ENCODE measurements around the gene CATSPER2.
"Not testable (repeated sequence)": the region's sequence is repeated elsewhere in the genome, so short reads cannot be mapped to it uniquely, and the experiment has no call there.

Gene CATSPER2

GRCh38 chr15:43625106-43625505 lies 23.5 kb downstream of the CATSPER2 start:
- Histone ChIP-seq H3K27ac (ENCODE audit: low read depth, low read length) (no peak overlapping the region), H3K27me3 (ENCODE audit: control insufficient read depth, insufficient read depth, low read length) (no peaks in the 10 kb centered on the region), H3K4me3 (ENCODE audit: low read length) (no peak overlapping the region), H3K36me3 (ENCODE audit: control insufficient read depth, insufficient read depth, low read length) (no peaks in the 10 kb centered on the region), H3K4me1 (ENCODE audit: control insufficient read depth, insufficient read depth, low read length) (no peaks in the 10 kb centered on the region), H3K9ac (ENCODE audit: low read length) (no peak overlapping the region)

- not testable (repeated sequence) for H3K4me3 ChIP-seq (ENCODE audit: low read length); H3K27ac ChIP-seq (ENCODE audit: low read depth, low read length); H3K27me3 ChIP-seq (ENCODE audit: control insufficient read depth, insufficient read depth, low read length); H3K36me3 ChIP-seq (ENCODE audit: control insufficient read depth, insufficient read depth, low read length); H3K9ac ChIP-seq (ENCODE audit: low read length); H3K4me1 ChIP-seq (ENCODE audit: control insufficient read depth, insufficient read depth, low read length)
Measured at GRCh38 chr15:43622068-43622799, 26.4 kb downstream of the CATSPER2 start.

DNA sequence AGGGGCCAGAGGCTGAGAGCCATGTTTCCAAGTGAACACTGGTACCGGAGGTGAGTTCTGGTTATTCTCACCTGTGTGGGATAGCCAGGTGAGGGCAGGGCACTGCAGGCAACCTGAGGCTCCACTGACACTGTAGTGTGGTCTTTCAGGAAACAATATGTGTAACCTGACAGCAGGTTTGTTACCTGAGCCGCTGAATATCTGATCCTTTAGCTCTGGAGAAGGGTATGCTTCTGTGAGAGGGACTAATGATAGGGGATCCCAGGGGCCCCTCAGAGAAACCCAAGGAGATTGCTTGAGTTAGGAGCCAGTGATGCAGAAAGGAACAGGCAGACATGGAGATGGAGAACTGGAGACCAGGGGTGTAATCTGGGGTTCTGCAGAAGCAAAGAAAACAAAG lies 29.9 kb downstream of the CATSPER2 start, which contains the start of gene STRC:
STRC (minus strand) TSS at position 101 of the 400 bp plus-strand sequence; CDS start at position 23, 78 bp downstream.
- not testable (repeated sequence) for H3K4me3 ChIP-seq (ENCODE audit: low read length); H3K4me1 ChIP-seq (ENCODE audit: control insufficient read depth, insufficient read depth, low read length); H3K27me3 ChIP-seq (ENCODE audit: control insufficient read depth, insufficient read depth, low read length); H3K36me3 ChIP-seq (ENCODE audit: control insufficient read depth, insufficient read depth, low read length); H3K9ac ChIP-seq (ENCODE audit: low read length); H3K27ac ChIP-seq (ENCODE audit: low read depth, low read length)

DNA sequence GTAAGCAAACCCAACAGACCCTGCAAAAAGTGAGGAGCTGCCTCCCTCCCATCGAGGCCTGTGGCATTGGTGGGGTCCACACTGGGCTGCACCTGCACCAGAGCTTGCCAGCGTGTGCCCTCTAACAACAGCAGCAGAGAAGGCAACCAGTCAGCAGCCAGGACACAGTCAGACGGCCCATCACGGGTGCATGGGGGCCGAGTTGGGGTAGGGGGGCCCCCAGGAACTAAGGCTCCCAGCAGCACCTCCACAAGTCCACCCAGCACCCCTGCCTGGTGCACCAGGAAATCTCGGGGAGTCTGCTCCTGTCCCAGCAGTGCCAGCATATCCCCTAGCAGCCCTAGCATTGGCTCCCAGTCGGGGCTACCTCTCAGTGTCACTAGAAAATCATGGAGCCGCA lies 30.9 kb downstream of the CATSPER2 start:
- not testable (repeated sequence) for H3K4me1 ChIP-seq (ENCODE audit: control insufficient read depth, insufficient read depth, low read length); H3K27me3 ChIP-seq (ENCODE audit: control insufficient read depth, insufficient read depth, low read length); H3K4me3 ChIP-seq (ENCODE audit: low read length)

DNA sequence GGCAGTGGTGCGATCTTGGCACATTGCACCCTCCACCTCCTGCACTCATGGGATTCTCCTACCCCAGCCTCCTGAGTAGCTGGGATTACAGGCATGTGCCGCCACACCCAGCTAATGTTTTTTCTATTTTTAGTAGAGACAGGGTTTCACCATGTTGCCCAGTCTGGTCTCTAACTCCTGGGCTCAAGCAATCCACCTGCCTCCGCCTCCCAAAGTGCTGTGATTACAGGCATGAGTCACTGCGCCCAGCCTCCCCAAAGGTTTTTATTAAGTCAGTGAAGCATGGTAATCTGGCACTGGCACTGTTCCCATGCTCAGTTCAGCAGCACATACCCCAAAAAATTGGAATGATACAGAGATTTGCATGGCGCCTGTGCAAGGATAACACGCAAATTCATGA lies 46.4 kb downstream of the CATSPER2 start:
- not testable (repeated sequence) for H3K27me3 ChIP-seq (ENCODE audit: control insufficient read depth, insufficient read depth, low read length); H3K4me3 ChIP-seq (ENCODE audit: low read length); H3K9ac ChIP-seq (ENCODE audit: low read length); H3K4me1 ChIP-seq (ENCODE audit: control insufficient read depth, insufficient read depth, low read length); H3K36me3 ChIP-seq (ENCODE audit: control insufficient read depth, insufficient read depth, low read length); H3K27ac ChIP-seq (ENCODE audit: low read depth, low read length)

More for the DNA sequence above, 30.9 kb downstream of the CATSPER2 start:
- H3K36me3 ChIP-seq (ENCODE audit: control insufficient read depth, insufficient read depth, low read length); H3K9ac ChIP-seq (ENCODE audit: low read length); H3K27ac ChIP-seq (ENCODE audit: low read depth, low read length): not testable (repeated sequence)

DNA sequence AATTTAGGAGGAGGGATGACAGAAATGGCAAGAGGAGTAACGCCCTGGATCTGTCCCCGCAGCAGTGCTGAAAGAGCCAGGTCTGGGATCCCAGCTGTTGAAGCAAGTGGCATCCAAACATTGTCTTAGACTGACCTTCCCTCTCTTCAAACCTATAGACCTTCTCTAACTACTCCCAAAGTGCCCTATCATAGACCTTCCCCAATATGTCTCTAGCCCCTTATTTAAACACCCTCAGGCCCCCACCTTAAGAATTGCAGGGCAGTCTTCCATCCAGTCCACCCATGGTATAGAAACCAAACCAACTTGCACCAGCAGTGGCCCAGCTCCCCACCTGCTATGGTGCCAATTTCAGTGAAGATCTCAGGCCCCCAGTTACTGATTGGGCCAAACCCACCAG lies 48.4 kb downstream of the CATSPER2 start:
- not testable (repeated sequence) for H3K4me3 ChIP-seq (ENCODE audit: low read length); H3K36me3 ChIP-seq (ENCODE audit: control insufficient read depth, insufficient read depth, low read length); H3K4me1 ChIP-seq (ENCODE audit: control insufficient read depth, insufficient read depth, low read length); H3K27ac ChIP-seq (ENCODE audit: low read depth, low read length); H3K27me3 ChIP-seq (ENCODE audit: control insufficient read depth, insufficient read depth, low read length); H3K9ac ChIP-seq (ENCODE audit: low read length)

DNA sequence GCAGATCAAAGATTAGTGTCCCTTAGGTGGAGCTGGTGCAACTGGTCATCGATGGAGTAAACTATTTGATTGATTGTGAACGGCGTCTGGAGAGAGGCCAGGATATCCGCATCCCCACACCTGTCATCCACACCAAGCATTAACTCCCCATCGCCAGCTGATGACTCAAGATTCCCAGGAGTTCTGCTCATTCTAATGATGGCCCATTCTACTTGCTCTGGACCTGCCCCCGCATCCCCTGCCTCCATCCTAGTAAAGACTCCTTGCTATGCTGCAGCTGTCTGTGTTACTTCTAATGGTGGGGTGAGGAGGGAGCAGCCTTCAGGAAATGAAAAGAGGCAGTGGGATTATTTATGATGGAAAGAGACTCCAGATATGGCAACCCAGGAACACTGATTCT lies 49.5 kb downstream of the CATSPER2 start:
- H3K36me3 ChIP-seq (ENCODE audit: control insufficient read depth, insufficient read depth, low read length); H3K27me3 ChIP-seq (ENCODE audit: control insufficient read depth, insufficient read depth, low read length); H3K4me3 ChIP-seq (ENCODE audit: low read length); H3K27ac ChIP-seq (ENCODE audit: low read depth, low read length); H3K9ac ChIP-seq (ENCODE audit: low read length); H3K4me1 ChIP-seq (ENCODE audit: control insufficient read depth, insufficient read depth, low read length): not testable (repeated sequence)

DNA sequence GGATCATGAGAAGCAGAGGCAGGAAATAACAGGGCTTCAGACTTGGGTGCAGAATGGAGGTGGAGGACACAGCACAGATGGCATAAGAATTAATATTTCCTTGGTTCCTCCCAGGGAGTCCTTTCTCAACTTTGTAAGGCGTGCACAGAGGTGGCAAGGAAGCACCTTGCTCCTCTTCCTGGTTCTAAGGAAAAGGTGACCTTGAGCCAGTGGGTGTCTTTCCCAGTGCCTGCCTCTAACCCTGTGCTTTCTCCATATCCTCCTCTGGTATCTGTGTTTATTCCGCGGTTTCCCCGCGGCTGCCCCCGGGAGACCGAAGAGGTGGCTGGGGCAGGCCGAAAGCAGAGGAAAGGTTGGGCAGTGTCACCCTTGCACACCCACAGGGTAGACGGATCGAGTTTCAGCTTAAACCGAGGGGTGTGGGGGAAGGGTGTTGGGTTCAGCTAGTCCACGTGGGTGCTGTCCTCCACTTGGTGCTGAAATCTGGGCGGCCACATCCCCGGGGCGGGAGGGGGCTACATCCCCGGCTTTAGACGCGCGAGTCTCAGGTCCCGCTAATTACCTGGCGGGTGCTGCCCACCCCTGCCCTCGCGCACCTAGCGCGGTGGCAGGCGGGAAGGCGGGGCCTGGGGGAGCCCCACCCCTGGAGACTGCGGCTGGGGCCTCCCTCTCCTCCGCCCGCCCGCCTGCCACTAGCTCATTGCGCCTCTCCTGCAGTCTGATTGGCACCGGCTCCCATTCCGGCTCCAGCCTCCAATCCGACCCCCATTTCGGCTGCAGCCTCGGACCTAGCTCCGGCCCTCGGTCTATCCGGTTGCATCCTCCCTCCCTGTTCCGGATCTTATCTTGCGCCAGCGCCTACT lies 55.1 kb downstream of the CATSPER2 start, which contains the start of gene CKMT1B:
CKMT1B (plus strand) TSS at position 700 of the 863 bp plus-strand sequence. CDS start 192 bp downstream, outside the sequence.
- H3K9ac ChIP-seq (ENCODE audit: low read length); H3K27me3 ChIP-seq (ENCODE audit: control insufficient read depth, insufficient read depth, low read length); H3K36me3 ChIP-seq (ENCODE audit: control insufficient read depth, insufficient read depth, low read length); H3K27ac ChIP-seq (ENCODE audit: low read depth, low read length); H3K4me3 ChIP-seq (ENCODE audit: low read length); H3K4me1 ChIP-seq (ENCODE audit: control insufficient read depth, insufficient read depth, low read length): not testable (repeated sequence)

DNA sequence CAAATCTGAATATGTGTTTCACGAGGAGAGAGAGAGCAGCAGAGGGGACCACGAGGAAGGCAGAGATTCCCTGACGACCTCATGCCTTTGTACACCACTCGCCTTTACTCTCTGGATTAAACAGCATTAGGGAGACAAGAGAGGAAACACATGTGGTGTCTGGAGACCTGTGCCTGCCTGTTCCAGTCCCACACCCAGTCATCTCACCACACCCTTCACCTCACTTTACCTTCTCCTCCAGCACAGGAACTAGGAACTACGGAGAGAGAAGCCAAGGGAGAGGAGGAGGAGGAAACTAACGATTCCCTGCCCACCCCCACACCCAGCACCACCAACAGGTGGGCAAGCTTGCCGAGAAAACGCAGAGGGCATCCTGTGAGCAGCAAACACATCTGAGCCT lies 55.8 kb downstream of the CATSPER2 start:
- H3K9ac ChIP-seq (ENCODE audit: low read length); H3K4me1 ChIP-seq (ENCODE audit: control insufficient read depth, insufficient read depth, low read length); H3K27ac ChIP-seq (ENCODE audit: low read depth, low read length); H3K4me3 ChIP-seq (ENCODE audit: low read length); H3K36me3 ChIP-seq (ENCODE audit: control insufficient read depth, insufficient read depth, low read length); H3K27me3 ChIP-seq (ENCODE audit: control insufficient read depth, insufficient read depth, low read length): not testable (repeated sequence)

GRCh38 chr15:43589778-43590466 lies 58.7 kb downstream of the CATSPER2 start, which contains the start of gene PPIP5K1:
PPIP5K1 (minus strand) TSS chr15:43590208; CDS start chr15:43584504, 5,704 bp downstream.
- not testable (repeated sequence) for H3K4me3 ChIP-seq (ENCODE audit: low read length); H3K9ac ChIP-seq (ENCODE audit: low read length); H3K36me3 ChIP-seq (ENCODE audit: control insufficient read depth, insufficient read depth, low read length); H3K27me3 ChIP-seq (ENCODE audit: control insufficient read depth, insufficient read depth, low read length); H3K27ac ChIP-seq (ENCODE audit: low read depth, low read length); H3K4me1 ChIP-seq (ENCODE audit: control insufficient read depth, insufficient read depth, low read length)
